GM10266 (cell line): ENCODE measurements around the gene TPBG.

Experiments
- DNase-seq: peaks from one replicate; pipeline ENCODE4 v3.0.0; 2012; ENCODE audit errors: extremely low spot score
- TF ChIP-seq, protein P1 (sequence below): IDR thresholded peaks from 2 replicates; pipeline ENCODE4 v1.5.1; 2012; ENCODE audit warnings: mild to moderate bottlenecking, low read depth; ENCODE audit not compliant: control insufficient read depth, insufficient read depth; ENCODE audit errors: missing control alignments

Gene TPBG, protein sequence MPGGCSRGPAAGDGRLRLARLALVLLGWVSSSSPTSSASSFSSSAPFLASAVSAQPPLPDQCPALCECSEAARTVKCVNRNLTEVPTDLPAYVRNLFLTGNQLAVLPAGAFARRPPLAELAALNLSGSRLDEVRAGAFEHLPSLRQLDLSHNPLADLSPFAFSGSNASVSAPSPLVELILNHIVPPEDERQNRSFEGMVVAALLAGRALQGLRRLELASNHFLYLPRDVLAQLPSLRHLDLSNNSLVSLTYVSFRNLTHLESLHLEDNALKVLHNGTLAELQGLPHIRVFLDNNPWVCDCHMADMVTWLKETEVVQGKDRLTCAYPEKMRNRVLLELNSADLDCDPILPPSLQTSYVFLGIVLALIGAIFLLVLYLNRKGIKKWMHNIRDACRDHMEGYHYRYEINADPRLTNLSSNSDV

DNA sequence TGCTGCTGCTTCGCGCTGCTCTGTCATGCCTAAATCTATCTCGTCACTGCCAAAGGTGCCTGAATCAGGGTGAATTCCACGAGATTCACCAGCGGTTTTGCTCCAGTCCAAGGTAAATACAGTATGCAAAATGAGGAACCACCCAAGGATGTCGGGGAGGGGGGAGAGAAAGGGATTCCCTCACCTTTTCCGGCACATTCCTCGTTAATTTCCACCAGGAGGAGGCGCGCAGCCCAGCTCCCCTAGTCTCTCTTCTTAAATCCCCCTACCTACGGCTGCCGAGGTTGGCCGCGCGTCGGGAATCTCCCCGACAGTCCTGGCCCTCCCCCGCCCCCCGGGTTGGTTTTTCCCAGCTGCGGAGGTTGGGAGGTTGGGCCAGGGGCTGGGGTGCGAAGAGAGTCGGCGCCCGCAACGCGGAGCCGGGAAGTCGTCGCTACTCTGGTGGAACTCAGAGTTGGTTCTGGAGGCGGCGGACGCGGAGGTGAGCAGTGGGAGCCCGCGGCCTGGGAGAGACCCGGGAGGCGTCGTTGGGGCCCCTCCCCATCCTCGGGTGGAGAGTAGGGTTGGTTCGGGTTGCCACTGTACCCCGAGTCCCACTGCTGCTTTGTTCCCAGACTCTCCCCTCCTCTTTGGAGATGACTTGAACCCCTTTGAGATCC lies at the start of gene TPBG:
TSS of gene TPBG (plus strand) at position 390 of the 659 bp plus-strand sequence. CDS start 1,145 bp downstream, outside the sequence.
- DNase-seq, result peak; percentile 47
- TF ChIP-seq, protein P1, sequence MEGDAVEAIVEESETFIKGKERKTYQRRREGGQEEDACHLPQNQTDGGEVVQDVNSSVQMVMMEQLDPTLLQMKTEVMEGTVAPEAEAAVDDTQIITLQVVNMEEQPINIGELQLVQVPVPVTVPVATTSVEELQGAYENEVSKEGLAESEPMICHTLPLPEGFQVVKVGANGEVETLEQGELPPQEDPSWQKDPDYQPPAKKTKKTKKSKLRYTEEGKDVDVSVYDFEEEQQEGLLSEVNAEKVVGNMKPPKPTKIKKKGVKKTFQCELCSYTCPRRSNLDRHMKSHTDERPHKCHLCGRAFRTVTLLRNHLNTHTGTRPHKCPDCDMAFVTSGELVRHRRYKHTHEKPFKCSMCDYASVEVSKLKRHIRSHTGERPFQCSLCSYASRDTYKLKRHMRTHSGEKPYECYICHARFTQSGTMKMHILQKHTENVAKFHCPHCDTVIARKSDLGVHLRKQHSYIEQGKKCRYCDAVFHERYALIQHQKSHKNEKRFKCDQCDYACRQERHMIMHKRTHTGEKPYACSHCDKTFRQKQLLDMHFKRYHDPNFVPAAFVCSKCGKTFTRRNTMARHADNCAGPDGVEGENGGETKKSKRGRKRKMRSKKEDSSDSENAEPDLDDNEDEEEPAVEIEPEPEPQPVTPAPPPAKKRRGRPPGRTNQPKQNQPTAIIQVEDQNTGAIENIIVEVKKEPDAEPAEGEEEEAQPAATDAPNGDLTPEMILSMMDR, result no peak

DNA sequence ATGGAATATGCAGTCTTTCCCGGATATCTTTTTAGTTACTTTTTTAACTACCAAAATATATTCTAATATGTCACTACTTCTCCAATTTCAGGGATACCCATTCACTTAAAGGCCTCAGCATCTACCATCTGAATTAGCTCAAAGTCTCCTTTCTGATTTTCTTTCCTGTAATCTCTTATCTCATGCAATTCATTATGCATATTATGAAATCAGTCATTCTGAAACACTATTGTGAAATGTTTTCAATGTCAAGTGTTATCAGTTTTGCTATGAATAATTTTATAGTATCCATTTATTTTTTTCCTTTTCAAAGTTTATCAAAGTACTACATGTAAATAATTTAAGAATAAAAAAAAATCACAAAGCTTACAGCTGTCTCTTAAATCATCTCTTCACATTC lies 41.2 kb upstream of the TPBG start:
- TF ChIP-seq, protein P1, result no peak
- no peak for DNase-seq

DNA sequence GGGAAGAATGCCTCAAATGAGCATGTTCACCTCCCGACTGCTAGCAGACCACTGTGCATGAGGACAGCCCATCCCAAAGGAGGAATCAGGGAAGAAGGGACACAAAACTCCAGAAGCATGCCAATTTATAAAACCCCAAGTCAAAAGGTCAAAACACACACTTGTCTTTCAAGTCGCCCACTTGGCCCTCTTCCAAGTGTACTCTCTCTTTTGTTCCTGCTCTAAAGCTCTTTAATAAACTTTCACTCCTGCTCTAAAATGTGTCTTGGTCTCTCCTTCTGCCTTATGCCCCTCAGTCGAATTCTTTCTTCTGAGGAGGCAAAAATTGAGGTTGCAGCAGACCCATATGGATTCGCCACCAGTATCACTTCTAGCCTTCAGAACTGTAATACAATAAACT lies 33.9 kb upstream of the TPBG start:
- TF ChIP-seq, protein P1, result no peak
- DNase-seq, result no peak

DNA sequence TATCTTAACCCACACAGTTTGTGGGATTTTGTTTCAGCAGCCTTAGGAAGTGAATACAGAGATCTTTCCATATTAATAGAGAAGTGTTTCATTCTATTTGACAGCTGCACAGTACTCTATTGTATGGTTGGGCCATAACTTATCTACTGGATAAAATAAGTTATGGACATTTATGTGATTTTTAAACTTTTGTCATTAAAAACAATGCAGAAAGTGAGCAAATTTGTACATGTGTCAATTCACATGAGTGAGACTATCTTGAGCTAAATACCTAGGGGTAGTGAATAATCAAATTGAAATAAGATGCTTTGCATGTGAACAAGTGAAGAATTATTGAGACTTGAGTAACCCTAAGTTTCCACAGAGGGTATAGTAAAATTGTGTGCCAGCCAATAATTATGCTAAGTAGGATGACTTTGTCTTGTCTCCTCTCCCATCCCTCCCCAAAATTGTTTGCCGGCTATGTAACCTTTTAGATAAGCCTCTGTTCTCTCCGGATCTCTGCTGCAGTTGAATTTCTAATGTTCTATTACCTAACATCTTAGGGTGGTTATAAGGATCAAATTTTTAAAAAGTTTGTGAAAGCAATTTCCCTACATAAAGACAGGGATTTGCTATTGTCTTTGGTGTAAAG lies 33.3 kb upstream of the TPBG start:
- TF ChIP-seq, protein P1, result no peak
- no peak for DNase-seq

DNA sequence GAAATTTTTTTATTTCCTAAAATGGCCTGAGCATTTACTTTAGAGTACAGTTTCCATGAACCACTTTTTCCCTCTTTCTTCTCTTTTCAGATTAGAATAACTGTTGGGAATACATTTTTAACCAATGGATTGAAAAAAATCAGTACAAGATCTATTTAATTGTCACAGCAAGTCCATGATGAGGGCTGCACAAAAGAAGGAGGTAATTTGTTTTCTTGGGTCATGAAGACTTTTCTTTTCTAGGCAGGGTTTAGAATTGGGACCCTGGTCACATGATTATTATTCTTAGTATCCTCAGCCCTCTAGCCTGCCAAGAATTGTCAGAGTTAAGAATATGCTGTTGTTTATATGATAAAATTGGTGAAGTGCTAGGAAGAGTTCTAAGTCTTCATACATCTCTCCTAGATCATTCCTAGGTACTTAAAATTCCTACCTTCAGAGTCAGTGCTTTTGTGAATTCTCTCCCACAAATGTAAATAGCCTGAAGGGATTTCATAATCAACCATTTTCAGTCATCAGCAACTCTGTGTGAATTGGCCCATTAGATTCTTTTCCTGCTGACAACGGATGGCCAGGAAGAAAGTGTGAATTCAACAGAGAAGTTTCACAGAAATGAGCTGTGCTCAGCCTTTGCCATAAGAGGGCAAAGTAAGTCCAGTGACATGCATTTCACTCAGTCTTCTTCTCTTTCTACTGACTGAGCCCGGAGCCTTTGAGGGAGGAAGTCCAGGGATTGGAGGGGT lies 32.4 kb upstream of the TPBG start:
- no peak for DNase-seq
- TF ChIP-seq, protein P1, result peak; percentile 3

DNA sequence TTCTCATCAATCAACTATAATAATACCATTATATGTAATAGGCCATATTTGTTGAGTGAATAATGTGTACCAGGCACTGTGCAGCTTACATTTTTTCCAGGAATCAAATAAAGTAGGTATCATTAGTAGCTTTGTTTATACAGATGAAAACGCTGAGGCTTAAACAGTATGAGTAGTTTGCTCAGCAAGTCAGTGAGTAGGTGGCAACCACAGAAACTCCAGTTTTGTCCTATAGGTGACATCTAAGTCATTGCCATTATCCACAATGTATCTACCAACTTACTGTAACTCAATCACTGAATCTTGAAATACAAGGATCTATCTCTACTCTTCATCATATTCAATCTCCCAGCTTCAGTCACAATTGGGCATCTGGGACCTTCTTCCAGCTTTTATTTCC lies 29.8 kb upstream of the TPBG start:
- no peak for DNase-seq
- TF ChIP-seq, protein P1, result no peak
